Subcutaneous adipose tissue (tissue), 4 donors: ENCODE results near the gene EFS. TPM values are rescaled to one million over a fixed set of nuclear protein-coding genes. Genes with fewer than 3 reads are reported as not detected.

Experiments used
- CTCF ChIP-seq: fragments of 450-650 bp; IDR thresholded peaks from one replicate; pipeline ENCODE4 v1.5.1; 2016; ENCODE audit warnings: low read depth, mild to moderate bottlenecking, control low read depth, antibody characterized with exemption, moderate library complexity
- total RNA-seq, 4 donors: library from RNA; depleted of rRNA; stranded (reverse); fragments of >200 nt; gene quantifications; one replicate each; pipeline ENCODE4 v1.1.0, GENCODE V29; 2016

The EFS gene
- total RNA-seq, 4 donors from 2014 or later, result 8.5 to 12.8 (median 9.8) TPM

GRCh38 chr14:23408307-23408630 is 43.3 kb upstream of the EFS start:
- TF ChIP-seq CTCF, result no peak

- no peak for TF ChIP-seq CTCF
These were observed 42.7 kb upstream of the EFS start, which contains the start of gene MYH6 for GRCh38 chr14:23407516-23408306. Gene MYH6, minus strand, starts transcription at chr14:23408273. Its CDS starts 1,050 bp downstream, at chr14:23407223.

- TF ChIP-seq CTCF, result no peak
These were observed 41.9 kb upstream of the EFS start for GRCh38 chr14:23406725-23407355.

GRCh38 chr14:23406244-23406643 is 41.3 kb upstream of the EFS start:
- TF ChIP-seq CTCF, result no peak

- no peak for TF ChIP-seq CTCF
These were observed 40.6 kb upstream of the EFS start for GRCh38 chr14:23405516-23406025.

- TF ChIP-seq CTCF, result no peak
These were observed 40.1 kb upstream of the EFS start for GRCh38 chr14:23405096-23405495.

GRCh38 chr14:23404331-23404900 is 39.4 kb upstream of the EFS start:
- TF ChIP-seq CTCF, result no peak
